Activated naive CD4-positive, alpha-beta T cell treated with anti-CD3 and anti-CD28 coated beads for 36 hours (primary cell): Measurements from ENCODE around the gene DSC3. TPM values are rescaled to one million over a fixed set of nuclear protein-coding genes. Genes with fewer than 3 reads are reported as not detected.
"Not testable (repeated sequence)": the region's sequence is repeated elsewhere in the genome, so short reads cannot be mapped to it uniquely, and the experiment has no call there.

ENCODE experiments used
- CTCF ChIA-PET: fragments of 350-600 bp; sonication (Branson Sonifier 250); formaldehyde crosslinking; loops from one replicate; lab custom pipeline; 2021; ENCODE audit warnings: antibody characterized with exemption; lab: Charles Lee
- DNase-seq: peaks from one replicate; pipeline ENCODE4 v3.0.0-alpha.2; 2020
- H3K27ac Mint-ChIP-seq: one replicate; pipeline ENCODE4 v1.8.0; 2021; ENCODE audit warnings: mild to moderate bottlenecking, mixed read lengths
- H3K27me3 Mint-ChIP-seq: one replicate; pipeline ENCODE4 v1.8.0; 2021; ENCODE audit warnings: low read depth, mixed read lengths
- H3K36me3 Mint-ChIP-seq: one replicate; pipeline ENCODE4 v1.8.0; 2021; ENCODE audit warnings: low read depth, mixed read lengths
- H3K4me1 Mint-ChIP-seq: one replicate; pipeline ENCODE4 v1.8.0; 2021; ENCODE audit warnings: low read depth, mixed read lengths
- H3K4me3 Mint-ChIP-seq: one replicate; pipeline ENCODE4 v1.8.0; 2021; ENCODE audit warnings: mild to moderate bottlenecking, moderate library complexity, mixed read lengths
- H3K9me3 Mint-ChIP-seq: one replicate; pipeline ENCODE4 v1.8.0; 2021; ENCODE audit warnings: mixed read lengths
- intact Hi-C: fragments of 100-400 bp; cut with micrococcal nuclease; formaldehyde crosslinking; loops from one replicate; pipeline ENCODE4 v1.15.1; 2023
- total RNA-seq, 2 experiments: library from RNA; stranded (reverse); gene quantifications; one replicate each; pipeline ENCODE4 v1.2.3, GENCODE V29; 2021

The DSC3 gene
- total RNA-seq, 2 experiments from 2014 or later, result not detected

- CTCF ChIA-PET, result no interaction called here
- Mint-ChIP-seq H3K4me1 (no peaks in the 10 kb centered on the region), H3K36me3 (no peaks in the 10 kb centered on the region), H3K4me3 (no peak overlapping the region), H3K27ac (no peak overlapping the region), H3K27me3 (no peaks in the 10 kb centered on the region), H3K9me3 (peaks cover 2% of the 10 kb centered on the region)
- DNase-seq, result no peak
- intact Hi-C loops, result no loop called here
These were observed 53.4 kb downstream of the DSC3 start for GRCh38 chr18:30989141-30989540.

GRCh38 chr18:30988440-30988839 lies 54.1 kb downstream of the DSC3 start:
- intact Hi-C loops, result no loop called here

GRCh38 chr18:30987467-30988241 lies 54.9 kb downstream of the DSC3 start:
- DNase-seq, result no peak
- Mint-ChIP-seq H3K36me3 (no peaks in the 10 kb centered on the region), H3K4me1 (no peaks in the 10 kb centered on the region), H3K9me3 (peaks cover 4% of the 10 kb centered on the region), H3K27me3 (no peaks in the 10 kb centered on the region), H3K27ac (no peak overlapping the region), H3K4me3 (no peak overlapping the region)
- CTCF ChIA-PET, result no interaction called here
- intact Hi-C loops, result no loop called here

More at GRCh38 chr18:30988440-30988839, 54.1 kb downstream of the DSC3 start:
- H3K36me3 Mint-ChIP-seq, result no peaks in the 10 kb centered on the region
- DNase-seq, result no peak
- H3K4me1 Mint-ChIP-seq, result no peaks in the 10 kb centered on the region
- peaks cover 2% of the 10 kb centered on the region for H3K9me3 Mint-ChIP-seq
- CTCF ChIA-PET, result no interaction called here
- H3K27ac Mint-ChIP-seq, result no peak overlapping the region
- no peak overlapping the region for H3K4me3 Mint-ChIP-seq
- H3K27me3 Mint-ChIP-seq, result no peaks in the 10 kb centered on the region

GRCh38 chr18:30985753-30986152 lies 56.8 kb downstream of the DSC3 start:
- H3K36me3 Mint-ChIP-seq, result no peaks in the 10 kb centered on the region
- H3K4me3 Mint-ChIP-seq, result no peak overlapping the region
- H3K9me3 Mint-ChIP-seq, result peaks cover 2% of the 10 kb centered on the region
- CTCF ChIA-PET, result no interaction called here
- no peaks in the 10 kb centered on the region for H3K27me3 Mint-ChIP-seq
- intact Hi-C loops, result no loop called here
- peak overlapping the region; percentile 36 for H3K27ac Mint-ChIP-seq
- H3K4me1 Mint-ChIP-seq, result no peaks in the 10 kb centered on the region
- no peak for DNase-seq

GRCh38 chr18:30982285-30982992 lies 60.1 kb downstream of the DSC3 start:
- Mint-ChIP-seq H3K4me3 (no peak overlapping the region), H3K9me3 (peaks cover 2% of the 10 kb centered on the region), H3K27ac (no peak overlapping the region), H3K4me1 (no peaks in the 10 kb centered on the region), H3K27me3 (no peaks in the 10 kb centered on the region), H3K36me3 (no peaks in the 10 kb centered on the region)
- intact Hi-C loops, result no loop called here
- DNase-seq, result no peak
- CTCF ChIA-PET, result interaction anchor here (0.8 kb wide), 1 partner anchor 11 kb away, joined by 3 read pairs; no protein-coding TSS in a partner anchor

GRCh38 chr18:30978091-30978490 lies 64.5 kb downstream of the DSC3 start:
- H3K27ac Mint-ChIP-seq, H3K4me3 Mint-ChIP-seq, H3K27me3 Mint-ChIP-seq, CTCF ChIA-PET, intact Hi-C loops, H3K4me1 Mint-ChIP-seq, DNase-seq, H3K9me3 Mint-ChIP-seq, H3K36me3 Mint-ChIP-seq: not testable (repeated sequence)

- DNase-seq, result no peak
- intact Hi-C loops, result loop anchor here (1.0 to 2.0 kb wide), 2 partner anchors 585 to 751 kb away; no protein-coding TSS in a partner anchor
- no peaks in the 10 kb centered on the region for H3K9me3 Mint-ChIP-seq
- H3K36me3 Mint-ChIP-seq, result no peaks in the 10 kb centered on the region
- H3K27me3 Mint-ChIP-seq, result peaks cover 4% of the 10 kb centered on the region
- no peaks in the 10 kb centered on the region for H3K4me1 Mint-ChIP-seq
- CTCF ChIA-PET, result interaction anchor here (0.9 to 1.0 kb wide), 2 partner anchors 8 to 12 kb away, joined by 3 read pairs; no protein-coding TSS in a partner anchor
- no peak overlapping the region for H3K4me3 Mint-ChIP-seq
- H3K27ac Mint-ChIP-seq, result no peak overlapping the region
These were observed 71.1 kb downstream of the DSC3 start for GRCh38 chr18:30971338-30971956.

- Mint-ChIP-seq H3K36me3 (no peaks in the 10 kb centered on the region), H3K4me3 (no peak overlapping the region), H3K4me1 (no peaks in the 10 kb centered on the region), H3K27ac (no peak overlapping the region), H3K27me3 (peaks cover 4% of the 10 kb centered on the region), H3K9me3 (no peaks in the 10 kb centered on the region)
- CTCF ChIA-PET, result interaction anchor here (0.6 to 1.0 kb wide), 3 partner anchors 9 to 587 kb away, joined by 3 read pairs; no protein-coding TSS in a partner anchor
- no peak for DNase-seq
- intact Hi-C loops, result loop anchor here (1.0 to 2.0 kb wide), 2 partner anchors 586 to 849 kb away; no protein-coding TSS in a partner anchor
These were observed 72.2 kb downstream of the DSC3 start for GRCh38 chr18:30970196-30970816.

GRCh38 chr18:30969670-30970170 lies 72.8 kb downstream of the DSC3 start:
- DNase-seq, result no peak
- CTCF ChIA-PET, result interaction anchor here (0.9 kb wide), 1 partner anchor 10 kb away, joined by 3 read pairs; no protein-coding TSS in a partner anchor
- intact Hi-C loops, result loop anchor here (1.0 to 2.0 kb wide), 2 partner anchors 587 to 850 kb away; no protein-coding TSS in a partner anchor
- no peaks in the 10 kb centered on the region for H3K9me3 Mint-ChIP-seq
- no peak overlapping the region for H3K4me3 Mint-ChIP-seq
- H3K27me3 Mint-ChIP-seq, result peaks cover 4% of the 10 kb centered on the region
- no peak overlapping the region for H3K27ac Mint-ChIP-seq
- H3K36me3 Mint-ChIP-seq, result no peaks in the 10 kb centered on the region
- no peaks in the 10 kb centered on the region for H3K4me1 Mint-ChIP-seq

- Mint-ChIP-seq H3K4me3 (no peak overlapping the region), H3K9me3 (no peaks in the 10 kb centered on the region), H3K36me3 (no peaks in the 10 kb centered on the region), H3K27ac (no peak overlapping the region), H3K27me3 (peaks cover 4% of the 10 kb centered on the region), H3K4me1 (no peaks in the 10 kb centered on the region)
- intact Hi-C loops, result no loop called here
- CTCF ChIA-PET, result no interaction called here
- DNase-seq, result no peak
These were observed 74.8 kb downstream of the DSC3 start for GRCh38 chr18:30967701-30968100.

GRCh38 chr18:30965237-30965636 lies 77.3 kb downstream of the DSC3 start:
- Mint-ChIP-seq H3K36me3 (no peaks in the 10 kb centered on the region), H3K4me3 (no peak overlapping the region), H3K9me3 (no peaks in the 10 kb centered on the region), H3K27me3 (peaks cover 2% of the 10 kb centered on the region), H3K27ac (no peak overlapping the region), H3K4me1 (no peaks in the 10 kb centered on the region)
- CTCF ChIA-PET, result no interaction called here
- DNase-seq, result no peak
- intact Hi-C loops, result no loop called here

- H3K4me3 Mint-ChIP-seq, result no peak overlapping the region
- no peak overlapping the region for H3K27ac Mint-ChIP-seq
- no peaks in the 10 kb centered on the region for H3K27me3 Mint-ChIP-seq
- no peaks in the 10 kb centered on the region for H3K36me3 Mint-ChIP-seq
- H3K9me3 Mint-ChIP-seq, result peaks cover 2% of the 10 kb centered on the region
- intact Hi-C loops, result no loop called here
- CTCF ChIA-PET, result interaction anchor here (0.7 kb wide), 1 partner anchor 1512 kb away, joined by 3 read pairs; no protein-coding TSS in a partner anchor
- DNase-seq, result no peak
- H3K4me1 Mint-ChIP-seq, result no peaks in the 10 kb centered on the region
These were observed 81.9 kb downstream of the DSC3 start for GRCh38 chr18:30960661-30961060.
